Caco-2 (cell line): Measurements from ENCODE around the gene SLC37A1. TPM values are rescaled to one million over a fixed set of nuclear protein-coding genes. Genes with fewer than 3 reads are reported as not detected.

Source experiments
- BruUV-seq: library from RNA; stranded (reverse); fragments of 400-500 nt; replicated peaks from 2 replicates; lab custom pipeline; 2021; lab: Mats Ljungman, UMichigan
- CTCF ChIA-PET: fragments of 300-600 bp; sonication (Branson Sonifier 250); formaldehyde crosslinking; loops from one replicate; lab custom pipeline; 2022; ENCODE audit warnings: antibody characterized with exemption; lab: Charles Lee
- POLR2A ChIA-PET: fragments of 300-600 bp; sonication (Branson Sonifier 250); formaldehyde crosslinking; loops from one replicate; lab custom pipeline; 2022; ENCODE audit warnings: antibody characterized with exemption; lab: Charles Lee
- DNase-seq, 2 experiments: peaks; one replicate each; pipeline versions ENCODE4 v3.0.0 to v3.0.0-alpha.2; 2020 to 2022
- H3K27me3 ChIP-seq: replicated peaks from 2 replicates; pipeline ENCODE4 v1.6.0; 2011; ENCODE audit warnings: low read length; ENCODE audit not compliant: control insufficient read depth, insufficient read depth
- H3K36me3 ChIP-seq: 2 replicates; pipeline ENCODE4 v1.5.1; 2011; ENCODE audit warnings: low read length; ENCODE audit not compliant: control insufficient read depth, insufficient read depth
- H3K4me1 ChIP-seq: fragments of 250-450 bp; sonication (Bioruptor Pico); 2 replicates; pipeline ENCODE4 v1.5.1; 2020; ENCODE audit warnings: mild to moderate bottlenecking
- H3K4me3 ChIP-seq: 2 replicates; pipeline ENCODE4 v1.5.1; 2011; ENCODE audit warnings: low read depth, mild to moderate bottlenecking, control low read depth, low read length
- H3K9me3 ChIP-seq: fragments of 250-450 bp; sonication (Bioruptor Pico); 2 replicates; pipeline ENCODE4 v1.5.1; 2020; ENCODE audit warnings: mild to moderate bottlenecking, moderate library complexity
- H3K27ac Mint-ChIP-seq: one replicate; pipeline ENCODE4 v1.8.0; 2022; ENCODE audit warnings: mixed read lengths; ENCODE audit not compliant: unreplicated experiment
- H3K27me3 Mint-ChIP-seq: one replicate; pipeline ENCODE4 v1.8.0; 2022; ENCODE audit warnings: mixed read lengths; ENCODE audit not compliant: insufficient read depth, unreplicated experiment
- H3K36me3 Mint-ChIP-seq: one replicate; pipeline ENCODE4 v1.8.0; 2022; ENCODE audit warnings: mild to moderate bottlenecking, mixed read lengths; ENCODE audit not compliant: insufficient read depth, unreplicated experiment
- H3K4me1 Mint-ChIP-seq: one replicate; pipeline ENCODE4 v1.8.0; 2022; ENCODE audit warnings: low read depth, mixed read lengths; ENCODE audit not compliant: unreplicated experiment
- H3K4me3 Mint-ChIP-seq: one replicate; pipeline ENCODE4 v1.8.0; 2022; ENCODE audit warnings: mild to moderate bottlenecking, moderate library complexity, mixed read lengths; ENCODE audit not compliant: unreplicated experiment
- H3K9me3 Mint-ChIP-seq: one replicate; pipeline ENCODE4 v1.8.0; 2022; ENCODE audit warnings: mixed read lengths; ENCODE audit not compliant: unreplicated experiment
- intact Hi-C: fragments of 100-400 bp; cut with micrococcal nuclease; formaldehyde crosslinking; loops from one replicate; pipeline ENCODE4 v1.10.0; 2022; ENCODE audit not compliant: unreplicated experiment
- total RNA-seq: library from RNA; stranded (reverse); gene quantifications from 2 replicates; pipeline ENCODE4 v1.2.3, GENCODE V29; 2022
- TF ChIP-seq, protein P1 (sequence below), 2 experiments: fragments of 200-600 bp in 1 of 2; IDR thresholded peaks; 1 replicate in 1 of 2; 2 replicates in 1 of 2; pipeline versions ENCODE4 v1.5.1 to v1.8.0; 2011 to 2022; ENCODE audit warnings: antibody characterized with exemption in 1 of 2, control low read depth in 1 of 2, inconsistent platforms in 1 of 2, low read depth in 1 of 2, low read length in 1 of 2, mild to moderate bottlenecking in 1 of 2, moderate library complexity in 1 of 2; ENCODE audit not compliant: insufficient read depth in 1 of 2, severe bottlenecking in 1 of 2, unreplicated experiment in 1 of 2

Gene SLC37A1
- total RNA-seq, 1 experiment from 2014 or later, result 9.8 TPM

DNA sequence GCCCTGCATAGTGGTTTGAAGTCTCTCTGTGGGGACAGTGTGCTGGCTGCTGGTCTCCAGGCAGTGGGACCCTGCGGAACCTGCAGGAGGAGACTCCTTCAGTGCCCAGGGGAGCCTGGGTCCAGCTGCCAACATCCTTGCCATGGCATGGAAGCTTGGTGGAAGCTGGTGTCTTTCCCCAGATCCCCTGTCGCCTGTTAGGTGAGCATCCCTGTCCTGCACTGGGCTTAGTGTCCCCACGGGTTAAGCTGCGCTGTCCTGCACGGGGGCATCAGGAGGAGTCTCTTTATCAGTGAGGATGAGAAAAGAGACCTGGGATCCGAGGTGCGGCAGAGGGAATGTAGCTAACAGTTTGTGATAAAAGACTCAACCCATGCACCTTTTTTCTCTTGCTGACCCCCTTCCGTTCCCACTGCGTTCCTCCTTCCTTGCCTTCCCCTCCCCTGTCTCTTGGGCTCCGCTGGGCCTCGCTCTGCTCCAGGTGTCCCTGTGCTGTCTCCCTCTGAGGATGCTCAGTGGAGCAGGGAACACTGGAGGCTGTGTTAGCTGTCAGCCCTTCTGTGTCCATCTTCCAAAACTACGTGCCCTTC is 59.3 kb downstream of the SLC37A1 start:
- DNase-seq, result peak in 1 of 2 experiments; percentile 27
- BruUV-seq, result no TSS peak
- H3K27ac Mint-ChIP-seq, result no peak overlapping the region
- H3K4me1 Mint-ChIP-seq, result no peaks in the 10 kb centered on the region
- TF ChIP-seq, protein P1, sequence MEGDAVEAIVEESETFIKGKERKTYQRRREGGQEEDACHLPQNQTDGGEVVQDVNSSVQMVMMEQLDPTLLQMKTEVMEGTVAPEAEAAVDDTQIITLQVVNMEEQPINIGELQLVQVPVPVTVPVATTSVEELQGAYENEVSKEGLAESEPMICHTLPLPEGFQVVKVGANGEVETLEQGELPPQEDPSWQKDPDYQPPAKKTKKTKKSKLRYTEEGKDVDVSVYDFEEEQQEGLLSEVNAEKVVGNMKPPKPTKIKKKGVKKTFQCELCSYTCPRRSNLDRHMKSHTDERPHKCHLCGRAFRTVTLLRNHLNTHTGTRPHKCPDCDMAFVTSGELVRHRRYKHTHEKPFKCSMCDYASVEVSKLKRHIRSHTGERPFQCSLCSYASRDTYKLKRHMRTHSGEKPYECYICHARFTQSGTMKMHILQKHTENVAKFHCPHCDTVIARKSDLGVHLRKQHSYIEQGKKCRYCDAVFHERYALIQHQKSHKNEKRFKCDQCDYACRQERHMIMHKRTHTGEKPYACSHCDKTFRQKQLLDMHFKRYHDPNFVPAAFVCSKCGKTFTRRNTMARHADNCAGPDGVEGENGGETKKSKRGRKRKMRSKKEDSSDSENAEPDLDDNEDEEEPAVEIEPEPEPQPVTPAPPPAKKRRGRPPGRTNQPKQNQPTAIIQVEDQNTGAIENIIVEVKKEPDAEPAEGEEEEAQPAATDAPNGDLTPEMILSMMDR (IDR thresholded peaks at IDR 0.05; ENCODE audit: insufficient read depth in 1 of 2, low read depth in 1 of 2, low read length in 1 of 2, severe bottlenecking in 1 of 2, unreplicated experiment in 1 of 2), result no peak
- H3K36me3 Mint-ChIP-seq, result no peaks in the 10 kb centered on the region
- intact Hi-C loops, result no loop called here
- Histone ChIP-seq H3K9me3 (peaks cover 10% of the 10 kb centered on the region), H3K36me3 (no peaks in the 10 kb centered on the region), H3K27me3 (no peaks in the 10 kb centered on the region), H3K4me1 (no peaks in the 10 kb centered on the region), H3K4me3 (no peak overlapping the region)
- peaks cover 15% of the 10 kb centered on the region for H3K9me3 Mint-ChIP-seq
- ChIA-PET POLR2A (no interaction called here), CTCF (no interaction called here)
- H3K27me3 Mint-ChIP-seq, result no peaks in the 10 kb centered on the region
- no peak overlapping the region for H3K4me3 Mint-ChIP-seq

DNA sequence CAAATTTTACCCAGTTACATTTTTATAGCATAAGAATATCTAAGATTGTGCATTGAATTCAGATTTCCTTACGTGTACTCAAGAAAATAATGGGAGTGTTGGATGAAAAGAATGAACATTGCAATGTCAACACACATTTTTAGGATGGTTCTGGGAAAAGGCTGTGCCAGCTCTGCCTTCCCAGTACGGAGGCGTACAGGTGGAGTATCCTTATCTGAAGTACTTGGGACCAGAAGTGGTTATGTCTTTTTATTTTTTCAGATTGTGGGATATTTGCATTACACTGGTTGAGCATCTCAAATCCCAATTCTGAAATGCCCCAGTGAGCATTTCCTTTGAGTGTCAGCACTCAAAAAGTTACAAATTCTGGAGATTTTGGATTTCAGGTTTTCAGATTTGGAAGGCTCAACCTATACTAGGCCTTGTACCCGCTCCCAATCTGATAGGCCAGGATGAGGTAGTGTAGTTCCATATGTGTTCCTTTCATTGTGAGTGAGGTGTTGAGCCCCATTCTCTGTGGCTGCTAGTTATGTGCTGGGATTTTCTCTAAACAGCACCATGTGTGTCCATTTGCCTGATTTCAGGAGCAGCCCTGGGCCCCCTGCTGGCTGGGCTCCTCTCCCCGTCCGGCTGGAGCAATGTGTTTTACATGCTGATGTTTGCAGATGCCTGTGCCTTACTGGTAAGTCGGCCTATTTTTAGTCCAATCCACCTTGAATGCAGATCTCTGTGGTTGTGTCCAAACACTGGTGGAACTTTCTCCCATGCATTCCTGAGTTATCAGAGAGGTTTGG is 60.8 kb downstream of the SLC37A1 start:
- Mint-ChIP-seq H3K9me3 (peaks cover 15% of the 10 kb centered on the region), H3K27me3 (no peaks in the 10 kb centered on the region), H3K27ac (no peak overlapping the region), H3K4me1 (no peaks in the 10 kb centered on the region), H3K4me3 (no peak overlapping the region), H3K36me3 (no peaks in the 10 kb centered on the region)
- no peaks in the 10 kb centered on the region for H3K4me1 ChIP-seq
- BruUV-seq, result no TSS peak
- H3K27me3 ChIP-seq, result no peaks in the 10 kb centered on the region
- ChIA-PET CTCF (interaction anchor here (1.0 kb wide), 1 partner anchor 107 kb away, joined by 3 read pairs; no protein-coding TSS in a partner anchor), POLR2A (interaction anchor here (0.6 kb wide), 1 partner anchor 1031 kb away, joined by 8 read pairs; no protein-coding TSS in a partner anchor)
- intact Hi-C loops, result no loop called here
- H3K9me3 ChIP-seq, result peaks cover 10% of the 10 kb centered on the region
- DNase-seq, result peak; percentile 48 to 60
- TF ChIP-seq, protein P1 (IDR thresholded peaks at IDR 0.05; ENCODE audit: insufficient read depth in 1 of 2, low read depth in 1 of 2, low read length in 1 of 2, severe bottlenecking in 1 of 2, unreplicated experiment in 1 of 2), result peak; percentile 35 to 70
- no peaks in the 10 kb centered on the region for H3K36me3 ChIP-seq
- H3K4me3 ChIP-seq, result no peak overlapping the region

DNA sequence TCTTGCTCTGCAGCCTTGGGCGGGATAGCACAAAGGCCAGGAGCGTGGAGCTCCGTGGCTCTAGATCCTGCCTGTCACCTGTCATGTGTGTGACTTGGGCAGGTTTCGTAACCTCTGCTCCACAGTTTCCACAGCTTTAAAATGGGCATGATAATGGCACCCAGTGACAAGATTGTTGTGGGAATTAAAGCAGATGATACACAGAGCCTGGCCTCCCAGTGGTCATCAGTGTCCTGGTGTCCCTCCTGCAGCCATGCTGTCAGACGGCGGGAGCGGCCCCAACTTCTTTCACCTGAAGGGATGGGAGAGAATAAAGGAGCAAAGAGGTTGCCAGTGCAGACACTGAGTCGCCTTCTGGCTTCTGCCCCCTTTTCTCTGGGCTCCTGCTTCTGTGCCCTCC is 61.5 kb downstream of the SLC37A1 start:
- H3K9me3 Mint-ChIP-seq, result peaks cover 15% of the 10 kb centered on the region
- POLR2A ChIA-PET, result no interaction called here
- no peaks in the 10 kb centered on the region for H3K36me3 Mint-ChIP-seq
- peak in 1 of 2 experiments; percentile 15 for DNase-seq
- no peaks in the 10 kb centered on the region for H3K27me3 ChIP-seq
- H3K9me3 ChIP-seq, result peaks cover 10% of the 10 kb centered on the region
- no peaks in the 10 kb centered on the region for H3K4me1 Mint-ChIP-seq
- CTCF ChIA-PET, result interaction anchor here (0.5 to 1.0 kb wide), 2 partner anchors 108 to 321 kb away, joined by 3 read pairs; no protein-coding TSS in a partner anchor
- intact Hi-C loops, result no loop called here
- H3K27ac Mint-ChIP-seq, result no peak overlapping the region
- H3K4me1 ChIP-seq, result no peaks in the 10 kb centered on the region
- H3K27me3 Mint-ChIP-seq, result no peaks in the 10 kb centered on the region
- H3K36me3 ChIP-seq, result no peaks in the 10 kb centered on the region
- TF ChIP-seq, protein P1 (IDR thresholded peaks at IDR 0.05; ENCODE audit: insufficient read depth in 1 of 2, low read depth in 1 of 2, low read length in 1 of 2, severe bottlenecking in 1 of 2, unreplicated experiment in 1 of 2), result no peak
- no TSS peak for BruUV-seq
- H3K4me3 Mint-ChIP-seq, result no peak overlapping the region
- no peak overlapping the region for H3K4me3 ChIP-seq
